ENCODE results near the gene GRAMD1B. TPM values are rescaled to one million over a fixed set of nuclear protein-coding genes. Genes with fewer than 3 reads are reported as not detected.

Gene GRAMD1B
- total and polyA plus RNA-seq, 2 donors from 2014 or later, result 4.4 to 18.2 TPM

DNA sequence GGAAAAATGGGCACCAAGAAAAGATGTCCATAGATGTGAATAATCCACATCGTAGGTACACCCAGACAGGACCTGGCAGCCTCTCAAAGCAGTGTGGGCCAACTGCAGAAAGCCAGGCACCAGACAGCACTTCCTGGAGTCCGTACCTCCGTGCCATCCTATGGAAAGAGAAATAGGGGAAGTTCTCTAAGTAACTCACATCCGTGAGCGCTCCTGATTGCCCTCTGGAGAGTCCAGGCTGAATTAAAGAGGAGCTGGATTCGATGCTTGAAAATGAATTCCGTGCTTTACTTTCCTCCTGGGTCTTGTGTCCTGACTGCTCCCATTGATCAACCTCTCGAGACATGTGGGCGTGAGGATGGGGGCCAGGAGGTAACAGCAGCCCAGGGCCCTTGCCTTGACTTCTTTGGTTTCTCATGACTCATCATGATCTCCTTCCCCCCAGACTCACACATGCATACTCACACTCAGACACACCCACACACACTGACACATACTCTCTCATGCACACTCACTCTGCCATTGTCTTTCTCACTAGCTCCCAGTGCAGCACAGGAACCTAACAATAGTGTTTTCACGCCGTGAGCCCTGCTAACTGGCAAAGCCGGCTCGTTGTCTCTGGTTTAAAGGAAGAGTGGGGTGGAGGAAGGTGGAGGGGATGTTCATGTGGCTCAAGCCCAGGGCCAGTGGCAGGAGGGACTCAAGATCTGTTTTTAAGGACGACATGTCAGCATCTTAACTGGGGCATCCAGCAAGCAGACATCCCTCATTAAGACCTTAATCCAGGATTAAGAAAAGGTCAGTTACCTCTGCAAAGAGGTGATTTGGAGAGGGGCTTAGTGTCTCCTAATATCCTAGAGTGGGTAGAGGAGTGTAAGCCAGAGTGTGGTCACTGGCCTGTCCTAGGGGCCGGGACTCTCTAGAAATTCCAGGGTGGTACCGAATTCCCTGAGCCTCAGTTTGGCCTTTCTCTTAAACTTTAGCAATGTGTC, 120.2 kb downstream of the GRAMD1B start:
- intact Hi-C loops (cut with DNase I), result no loop called here
- TF ChIP-seq, protein P1, sequence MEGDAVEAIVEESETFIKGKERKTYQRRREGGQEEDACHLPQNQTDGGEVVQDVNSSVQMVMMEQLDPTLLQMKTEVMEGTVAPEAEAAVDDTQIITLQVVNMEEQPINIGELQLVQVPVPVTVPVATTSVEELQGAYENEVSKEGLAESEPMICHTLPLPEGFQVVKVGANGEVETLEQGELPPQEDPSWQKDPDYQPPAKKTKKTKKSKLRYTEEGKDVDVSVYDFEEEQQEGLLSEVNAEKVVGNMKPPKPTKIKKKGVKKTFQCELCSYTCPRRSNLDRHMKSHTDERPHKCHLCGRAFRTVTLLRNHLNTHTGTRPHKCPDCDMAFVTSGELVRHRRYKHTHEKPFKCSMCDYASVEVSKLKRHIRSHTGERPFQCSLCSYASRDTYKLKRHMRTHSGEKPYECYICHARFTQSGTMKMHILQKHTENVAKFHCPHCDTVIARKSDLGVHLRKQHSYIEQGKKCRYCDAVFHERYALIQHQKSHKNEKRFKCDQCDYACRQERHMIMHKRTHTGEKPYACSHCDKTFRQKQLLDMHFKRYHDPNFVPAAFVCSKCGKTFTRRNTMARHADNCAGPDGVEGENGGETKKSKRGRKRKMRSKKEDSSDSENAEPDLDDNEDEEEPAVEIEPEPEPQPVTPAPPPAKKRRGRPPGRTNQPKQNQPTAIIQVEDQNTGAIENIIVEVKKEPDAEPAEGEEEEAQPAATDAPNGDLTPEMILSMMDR (IDR thresholded peaks at IDR 0.05; ENCODE audit: borderline replicate concordance, extremely low read depth, insufficient read depth), result no peak
- no peak overlapping the region for H3K9ac ChIP-seq (ENCODE audit: low read length in 3 of 3)
- no peak overlapping the region for H3K27ac ChIP-seq (ENCODE audit: low read depth in 2 of 2, low read length in 2 of 2)
- H3K4me1 ChIP-seq (ENCODE audit: control insufficient read depth in 2 of 3, insufficient read depth in 2 of 3, low read depth in 1 of 3, low read length in 3 of 3), result no peaks in the 10 kb centered on the region
- no peaks in the 10 kb centered on the region for H3K27me3 ChIP-seq (ENCODE audit: control insufficient read depth, insufficient read depth, low read length)
- no peak for DNase-seq
- no peaks in the 10 kb centered on the region for H3K36me3 ChIP-seq (ENCODE audit: control insufficient read depth in 2 of 3, insufficient read depth in 3 of 3, low read length in 3 of 3)
- no peaks in the 10 kb centered on the region for H3K9me3 ChIP-seq (ENCODE audit: control insufficient read depth in 2 of 3, insufficient read depth in 1 of 3, low read length in 3 of 3)
- no peak for FAIRE-seq
- no peak overlapping the region for H3K4me3 ChIP-seq (ENCODE audit: low read length in 3 of 3)

DNA sequence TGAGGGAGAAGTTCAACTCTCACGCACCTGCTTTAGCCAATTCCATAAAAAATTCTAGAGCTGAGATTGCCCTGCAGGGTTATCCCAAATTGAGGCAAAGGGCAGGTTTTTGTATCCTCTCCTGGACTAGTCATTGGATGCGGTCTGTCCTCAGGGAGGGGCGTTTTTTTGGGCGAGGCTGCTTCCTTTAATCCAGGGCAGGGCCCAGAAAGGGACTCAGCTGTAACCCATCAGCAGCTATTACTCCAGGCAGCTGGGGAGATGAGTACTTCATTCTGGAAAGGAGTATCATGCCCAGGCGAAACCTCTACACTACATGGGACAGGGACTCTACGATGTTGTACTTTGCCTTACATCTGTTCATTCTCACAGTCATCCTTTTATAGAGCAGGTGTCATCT, 121.0 kb downstream of the GRAMD1B start:
- no peak for FAIRE-seq
- intact Hi-C loops (cut with DNase I), result no loop called here
- TF ChIP-seq, protein P1 (IDR thresholded peaks at IDR 0.05; ENCODE audit: borderline replicate concordance, extremely low read depth, insufficient read depth), result no peak

DNA sequence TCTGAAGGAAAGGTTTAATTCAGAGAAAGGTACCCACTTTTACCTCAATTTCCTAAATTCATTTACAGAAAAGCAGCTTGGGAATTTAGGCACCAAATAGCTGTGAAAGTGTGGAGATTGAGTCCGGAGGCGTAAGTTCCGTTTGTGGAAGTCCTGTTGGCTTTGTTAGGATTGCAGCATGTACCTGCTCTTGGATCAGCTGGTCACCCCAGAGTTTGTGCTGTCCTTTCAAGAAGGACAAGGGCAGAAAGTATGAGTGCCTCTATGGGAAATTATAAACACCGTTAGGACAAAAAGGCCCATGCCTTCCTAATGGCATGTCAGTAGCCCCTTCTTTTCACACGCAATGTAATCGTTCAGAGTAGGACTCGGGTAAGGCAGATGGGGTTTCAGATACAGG, 126.6 kb downstream of the GRAMD1B start:
- FAIRE-seq (no peak), DNase-seq (no peak)
- Histone ChIP-seq H3K9ac (ENCODE audit: low read length in 3 of 3) (no peak overlapping the region), H3K4me1 (ENCODE audit: control insufficient read depth in 2 of 3, insufficient read depth in 2 of 3, low read depth in 1 of 3, low read length in 3 of 3) (peaks cover 4 to 8% (median 4%) of the 10 kb centered on the region in 3 donors), H3K4me3 (ENCODE audit: low read length in 3 of 3) (no peak overlapping the region), H3K9me3 (ENCODE audit: control insufficient read depth in 2 of 3, insufficient read depth in 1 of 3, low read length in 3 of 3) (no peaks in the 10 kb centered on the region), H3K36me3 (ENCODE audit: control insufficient read depth in 2 of 3, insufficient read depth in 3 of 3, low read length in 3 of 3) (no peaks in the 10 kb centered on the region), H3K27ac (ENCODE audit: low read depth in 2 of 2, low read length in 2 of 2) (no peak overlapping the region), H3K27me3 (ENCODE audit: control insufficient read depth, insufficient read depth, low read length) (no peaks in the 10 kb centered on the region)
- TF ChIP-seq, protein P1 (IDR thresholded peaks at IDR 0.05; ENCODE audit: borderline replicate concordance, extremely low read depth, insufficient read depth), result no peak
- intact Hi-C loops (cut with DNase I), result no loop called here

More for the DNA sequence above, 121.0 kb downstream of the GRAMD1B start:
- no peaks in the 10 kb centered on the region for H3K4me1 ChIP-seq (ENCODE audit: control insufficient read depth in 2 of 3, insufficient read depth in 2 of 3, low read depth in 1 of 3, low read length in 3 of 3)
- no peaks in the 10 kb centered on the region for H3K9me3 ChIP-seq (ENCODE audit: control insufficient read depth in 2 of 3, insufficient read depth in 1 of 3, low read length in 3 of 3)
- no peak for DNase-seq
- no peak overlapping the region for H3K4me3 ChIP-seq (ENCODE audit: low read length in 3 of 3)
- no peaks in the 10 kb centered on the region for H3K36me3 ChIP-seq (ENCODE audit: control insufficient read depth in 2 of 3, insufficient read depth in 3 of 3, low read length in 3 of 3)
- no peak overlapping the region for H3K27ac ChIP-seq (ENCODE audit: low read depth in 2 of 2, low read length in 2 of 2)
- no peaks in the 10 kb centered on the region for H3K27me3 ChIP-seq (ENCODE audit: control insufficient read depth, insufficient read depth, low read length)
- H3K9ac ChIP-seq (ENCODE audit: low read length in 3 of 3), result no peak overlapping the region

All from kidney (tissue), 14 donors.